Right lobe of liver (tissue), 6 donors: ENCODE measurements around the gene KCNQ1OT1. TPM values are rescaled to one million over a fixed set of nuclear protein-coding genes. Genes with fewer than 3 reads are reported as not detected.
A peak's percentile ranks its signal among the peaks of the same experiment; 100 is the strongest.

Source experiments
- ATAC-seq, 4 donors: fragments of 200-7000 bp; cut with Tn5 transposase; one replicate each; pipeline ENCODE4 v1.9.1; 2020; ENCODE audit warnings: mild to moderate bottlenecking in 4 of 4, moderate library complexity in 4 of 4
- DNase-seq, 3 donors: peaks; one replicate each; pipeline ENCODE4 v3.0.0-alpha.2; 2020
- H3K27ac ChIP-seq, 3 donors: fragments of 200-600 bp; one replicate each; pipeline ENCODE4 v1.8.0; 2022
- H3K27me3 ChIP-seq, 2 donors: fragments of 200-600 bp; one replicate each; pipeline ENCODE4 v1.8.0; 2022
- H3K36me3 ChIP-seq, 4 donors: fragments of 200-600 bp; sonication (generic) in 1 of 4; one replicate each; pipeline versions ENCODE4 v1.5.1 to v1.8.0; 2017 to 2022; ENCODE audit warnings: control low read depth in 1 of 4
- H3K4me1 ChIP-seq, 4 donors: fragments of 200-600 bp; sonication (generic) in 1 of 4; one replicate each; pipeline versions ENCODE4 v1.5.1 to v1.8.0; 2017 to 2022; ENCODE audit warnings: control low read depth in 1 of 4
- H3K4me3 ChIP-seq, 3 donors: fragments of 200-600 bp; one replicate each; pipeline ENCODE4 v1.8.0; 2022
- H3K9me3 ChIP-seq, 4 donors: fragments of 200-600 bp; sonication (generic) in 1 of 4; one replicate each; pipeline versions ENCODE4 v1.5.1 to v1.8.0; 2017 to 2022; ENCODE audit warnings: control low read depth in 1 of 4
- POLR2A ChIP-seq: fragments of 450-650 bp; IDR thresholded peaks from one replicate; pipeline ENCODE4 v1.6.1; 2017; ENCODE audit warnings: antibody characterized with exemption, mild to moderate bottlenecking
- WGBS: methylation state at CpG from one replicate; pipeline ENCODE4 v1.1.6; 2018; ENCODE audit warnings: low coverage, low lambda C conversion rate; ENCODE audit not compliant: insufficient coverage; ENCODE audit errors: missing lambda C conversion rate; 5-methylcytosine and 5-hydroxymethylcytosine counted together
- intact Hi-C, 2 donors: fragments of 100-400 bp; cut with DNase I; formaldehyde crosslinking; loops; one replicate each; pipeline versions ENCODE4 v1.11.2 to v1.14.1; 2022
- total RNA-seq, 6 experiments: library from RNA; depleted of rRNA in 2 of 6; stranded (reverse); fragments of >200 nt in 2 of 6; fragmentation: NEBNext Ultra II Directional in 3 of 6; extraction: Animal tissue kit (Norgen Biotek cat#: 25700) in 3 of 6; gene quantifications; one replicate each; pipeline versions ENCODE4 v1.1.0 to v1.2.4, GENCODE V29; 2016 to 2023
- TF ChIP-seq, protein P1 (sequence below), 4 donors: fragments of 200-600 bp in 3 of 4; fragments of 450-650 bp in 1 of 4; IDR thresholded peaks; one replicate each; pipeline versions ENCODE4 v1.5.1 to v1.8.0; 2016 to 2022; ENCODE audit warnings: antibody characterized with exemption in 4 of 4, mild to moderate bottlenecking in 2 of 4
- donor health status: DM: no; HTN: yes; CAD: no.
- donor health status: DM: no; HTN: no; CAD: no.
- donor health status: DM: no; HTN: no; CAD: no.
- donor health status: DM: no; HTN: yes; CAD: no.
- donor health status: DM: no; HTN: yes; CAD: no.

Gene KCNQ1OT1
- total RNA-seq, 6 experiments from 2014 or later: 0.37 to 1.7 (median 0.60) TPM

DNA sequence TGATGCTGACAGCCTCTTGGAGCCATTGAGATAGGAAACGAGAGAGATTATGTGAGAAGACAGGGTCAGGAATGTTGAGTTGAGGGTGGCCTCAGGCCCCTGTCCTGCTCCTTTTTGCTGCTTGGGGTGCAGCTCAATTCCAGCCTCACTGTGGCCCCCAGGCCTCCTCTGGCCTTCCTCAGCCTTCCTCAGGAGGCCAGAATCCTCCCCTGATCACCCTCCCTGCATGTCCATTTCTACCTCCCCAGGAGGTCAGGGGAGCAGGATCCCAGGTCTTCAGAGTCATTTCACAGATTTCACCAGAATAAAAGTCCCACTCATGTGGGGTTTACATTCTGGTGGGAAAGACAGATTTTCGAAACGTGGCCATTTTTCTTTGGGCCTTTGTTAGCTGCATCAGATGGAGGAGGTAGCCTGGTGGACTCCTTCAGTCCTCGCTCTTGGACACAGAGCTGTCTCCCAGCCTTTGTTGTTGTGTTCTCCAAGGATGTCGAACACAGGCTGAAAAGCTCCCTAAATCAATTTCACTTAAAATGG, 2.2 kb upstream of the KCNQ1OT1 start:
- WGBS: 82% methylated on average over 3 of the region's 5 CpGs
- H3K27me3 ChIP-seq: no peaks in the 10 kb centered on the region
- no peak for ATAC-seq
- peaks cover 0 to 7% (median 0%) of the 10 kb centered on the region in 4 donors for H3K4me1 ChIP-seq
- no peak overlapping the region for H3K27ac ChIP-seq
- no peak overlapping the region for H3K4me3 ChIP-seq
- TF ChIP-seq, protein P1, sequence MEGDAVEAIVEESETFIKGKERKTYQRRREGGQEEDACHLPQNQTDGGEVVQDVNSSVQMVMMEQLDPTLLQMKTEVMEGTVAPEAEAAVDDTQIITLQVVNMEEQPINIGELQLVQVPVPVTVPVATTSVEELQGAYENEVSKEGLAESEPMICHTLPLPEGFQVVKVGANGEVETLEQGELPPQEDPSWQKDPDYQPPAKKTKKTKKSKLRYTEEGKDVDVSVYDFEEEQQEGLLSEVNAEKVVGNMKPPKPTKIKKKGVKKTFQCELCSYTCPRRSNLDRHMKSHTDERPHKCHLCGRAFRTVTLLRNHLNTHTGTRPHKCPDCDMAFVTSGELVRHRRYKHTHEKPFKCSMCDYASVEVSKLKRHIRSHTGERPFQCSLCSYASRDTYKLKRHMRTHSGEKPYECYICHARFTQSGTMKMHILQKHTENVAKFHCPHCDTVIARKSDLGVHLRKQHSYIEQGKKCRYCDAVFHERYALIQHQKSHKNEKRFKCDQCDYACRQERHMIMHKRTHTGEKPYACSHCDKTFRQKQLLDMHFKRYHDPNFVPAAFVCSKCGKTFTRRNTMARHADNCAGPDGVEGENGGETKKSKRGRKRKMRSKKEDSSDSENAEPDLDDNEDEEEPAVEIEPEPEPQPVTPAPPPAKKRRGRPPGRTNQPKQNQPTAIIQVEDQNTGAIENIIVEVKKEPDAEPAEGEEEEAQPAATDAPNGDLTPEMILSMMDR (IDR thresholded peaks at IDR 0.05): no peak
- TF ChIP-seq POLR2A: no peak
- no peaks in the 10 kb centered on the region for H3K36me3 ChIP-seq
- DNase-seq: peak in 1 of 3 donors; percentile 11
- intact Hi-C loops: no loop called here
- H3K9me3 ChIP-seq: no peaks in the 10 kb centered on the region

GRCh38 chr11:2701230-2701629, 1.4 kb upstream of the KCNQ1OT1 start:
- peak; percentile 30 for TF ChIP-seq POLR2A
- TF ChIP-seq, protein P1 (IDR thresholded peaks at IDR 0.05): no peak
- H3K27me3 ChIP-seq: no peaks in the 10 kb centered on the region
- no peaks in the 10 kb centered on the region for H3K9me3 ChIP-seq
- WGBS: 42% methylated on average over 4 of the region's 7 CpGs
- H3K4me1 ChIP-seq: peaks cover 0 to 7% (median 0%) of the 10 kb centered on the region in 4 donors
- H3K27ac ChIP-seq: peak overlapping the region; percentile 71 to 91 (median 84)
- H3K36me3 ChIP-seq: no peaks in the 10 kb centered on the region
- intact Hi-C loops: no loop called here
- DNase-seq: peak; percentile 50 to 83 (median 58)
- ATAC-seq: peak in 3 of 4 donors; percentile 51 to 58 (median 54)
- peak overlapping the region in 1 of 3 donors; percentile 64 for H3K4me3 ChIP-seq

GRCh38 chr11:2700415-2701211, 819 bp upstream of the KCNQ1OT1 start:
- Histone ChIP-seq H3K27me3 (no peaks in the 10 kb centered on the region), H3K4me1 (peaks cover 0 to 7% (median 0%) of the 10 kb centered on the region in 4 donors), H3K9me3 (no peaks in the 10 kb centered on the region), H3K36me3 (no peaks in the 10 kb centered on the region), H3K27ac (peak overlapping the region; percentile 71 to 91 (median 84)), H3K4me3 (peak overlapping the region; percentile 34 to 71 (median 64))
- intact Hi-C loops: no loop called here
- ATAC-seq (peak; percentile 65 to 71 (median 69)), DNase-seq (peak; percentile 81 to 86 (median 82))
- TF ChIP-seq, protein P1 (IDR thresholded peaks at IDR 0.05): no peak
- TF ChIP-seq POLR2A: no peak
- 38% methylated on average over 8 of the region's 52 CpGs for WGBS

DNA sequence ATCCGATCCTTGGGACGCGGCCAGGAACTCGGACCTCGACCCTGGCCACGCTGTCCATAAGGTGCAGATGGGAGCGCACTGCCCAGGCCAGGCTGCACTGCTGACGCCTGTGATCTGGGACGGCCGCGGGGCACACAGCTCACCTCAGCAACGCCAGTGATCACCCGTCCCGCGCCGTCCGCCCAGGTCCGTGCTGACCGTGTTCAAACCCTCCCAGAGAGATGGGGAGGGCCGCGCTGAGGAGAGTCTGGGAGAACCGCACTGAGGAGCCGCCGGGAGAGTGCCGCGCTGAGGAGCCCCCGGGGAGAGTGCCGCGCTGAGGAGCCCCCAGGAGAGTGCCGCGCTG, 636 bp downstream of the KCNQ1OT1 start:
- H3K36me3 ChIP-seq: no peaks in the 10 kb centered on the region
- TF ChIP-seq POLR2A: no peak
- TF ChIP-seq, protein P1 (IDR thresholded peaks at IDR 0.05): no peak
- H3K27ac ChIP-seq: peak overlapping the region in 1 of 3 donors; percentile 60
- H3K27me3 ChIP-seq: no peaks in the 10 kb centered on the region
- WGBS: 63% methylated on average over 6 of the region's 31 CpGs
- peak; percentile 24 to 53 (median 36) for ATAC-seq
- DNase-seq: peak; percentile 49 to 67 (median 63)
- no peaks in the 10 kb centered on the region for H3K9me3 ChIP-seq
- peak overlapping the region; percentile 60 to 71 (median 71) for H3K4me3 ChIP-seq
- intact Hi-C loops: no loop called here
- peaks cover 0 to 7% (median 0%) of the 10 kb centered on the region in 4 donors for H3K4me1 ChIP-seq
